Sigmoid colon (tissue), 4 donors: ENCODE data around the gene IL20RA.

Experiments
- CTCF ChIP-seq, 4 experiments: fragments of 450-650 bp in 3 of 4; fragments of 200-600 bp in 1 of 4; IDR thresholded peaks; one replicate each; pipeline ENCODE4 v1.5.1; 2016 to 2019; ENCODE audit warnings: antibody characterized with exemption in 4 of 4, mild to moderate bottlenecking in 3 of 4, moderate library complexity in 2 of 4
- EP300 ChIP-seq, 4 donors: sonication (generic); formaldehyde crosslinking; IDR thresholded peaks; one replicate each; pipeline ENCODE4 v1.6.1; 2017; ENCODE audit warnings: antibody characterized with exemption in 4 of 4
- POLR2A ChIP-seq, 2 donors: fragments of 450-650 bp; IDR thresholded peaks; one replicate each; pipeline ENCODE4 v1.6.1; 2016; ENCODE audit warnings: antibody characterized with exemption in 2 of 2, mild to moderate bottlenecking in 2 of 2, moderate library complexity in 2 of 2
- POLR2AphosphoS5 ChIP-seq, 4 donors: sonication (generic); formaldehyde crosslinking; IDR thresholded peaks; one replicate each; pipeline ENCODE4 v1.6.1; 2017; ENCODE audit warnings: antibody characterized with exemption in 4 of 4

GRCh38 chr6:137013031-137013430 lies 31.7 kb downstream of the IL20RA start:
- TF ChIP-seq CTCF (IDR thresholded peaks at IDR 0.05) (no peak), POLR2A (IDR thresholded peaks at IDR 0.05) (no peak), POLR2AphosphoS5 (IDR thresholded peaks at IDR 0.05) (no peak), EP300 (IDR thresholded peaks at IDR 0.05) (no peak)
